Ammon's horn (tissue), 1 donor: Measurements from ENCODE around the gene NUAK2.

Experiments
- DNase-seq: peaks from one replicate; pipeline ENCODE4 v3.0.0-alpha.2; 2016; ENCODE audit warnings: low spot score

Gene NUAK2

DNA sequence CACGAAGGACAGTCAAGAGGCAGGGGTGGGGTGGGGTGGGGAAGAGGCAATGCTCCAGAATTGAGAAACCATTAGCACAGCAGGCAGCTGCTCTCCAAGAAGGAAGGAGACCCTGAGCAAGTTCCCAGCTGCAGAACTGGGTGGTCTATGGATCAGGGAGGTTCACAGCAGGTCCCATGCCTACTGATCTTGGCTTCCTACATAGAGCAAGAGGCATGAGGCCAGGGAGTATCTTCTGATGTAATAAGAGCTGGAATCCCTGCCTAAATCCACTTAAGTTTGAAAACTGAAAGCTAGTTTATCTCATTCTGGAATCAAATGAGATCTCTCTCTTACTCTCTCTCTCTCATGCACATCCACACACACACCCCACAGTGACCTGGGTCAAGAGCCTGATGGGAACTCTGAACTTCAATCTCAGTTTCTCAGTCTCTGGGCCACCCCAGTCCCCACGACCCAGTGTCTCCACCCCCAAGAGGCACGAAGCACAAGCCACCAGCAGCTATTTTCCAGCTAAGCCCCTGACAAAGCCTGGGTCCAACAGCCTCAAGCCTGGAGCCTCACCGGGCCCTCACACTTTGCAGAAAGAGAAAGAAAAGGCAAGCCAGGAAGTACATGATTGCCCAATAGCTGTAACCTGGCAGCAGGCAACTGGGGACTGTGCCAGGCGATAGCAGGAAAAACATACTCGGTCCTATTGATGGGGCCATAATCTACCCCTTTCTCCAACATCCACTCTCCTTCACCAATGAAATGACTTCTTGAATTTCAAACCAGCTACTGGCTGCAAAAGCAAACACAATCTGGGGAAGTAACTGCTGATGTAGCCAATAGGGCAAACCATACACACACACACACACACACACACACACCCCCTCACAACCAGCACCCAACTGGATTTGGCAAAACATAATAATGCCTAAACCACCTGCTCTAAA lies 2.2 kb downstream of the NUAK2 start:
- no peak for DNase-seq

GRCh38 chr1:205318231-205318991 lies 3.1 kb downstream of the NUAK2 start:
- DNase-seq: no peak

- peak; percentile 65 for DNase-seq
These were observed 4.1 kb downstream of the NUAK2 start for GRCh38 chr1:205317311-205317917.

DNA sequence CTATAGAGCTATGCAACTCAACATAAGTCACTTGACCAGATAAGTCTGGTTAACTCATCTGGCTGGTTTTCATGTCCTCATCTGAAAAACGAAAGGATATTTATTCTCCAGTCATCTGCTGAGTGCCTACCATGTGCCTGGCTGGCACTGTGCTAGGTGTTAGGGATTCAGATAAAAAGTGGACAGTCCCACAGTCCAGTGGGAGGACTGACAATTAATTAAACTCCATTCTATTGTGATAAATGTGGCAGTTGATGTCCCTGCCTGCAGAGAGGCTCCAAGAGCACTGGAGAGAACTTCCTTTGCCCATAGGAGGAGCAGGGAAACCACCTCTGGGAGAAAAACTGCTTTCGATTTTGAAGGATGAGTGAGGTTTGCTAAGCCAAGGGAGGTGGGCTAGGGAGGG lies 5.4 kb downstream of the NUAK2 start:
- no peak for DNase-seq

GRCh38 chr1:205315008-205315618 lies 6.4 kb downstream of the NUAK2 start:
- no peak for DNase-seq

DNA sequence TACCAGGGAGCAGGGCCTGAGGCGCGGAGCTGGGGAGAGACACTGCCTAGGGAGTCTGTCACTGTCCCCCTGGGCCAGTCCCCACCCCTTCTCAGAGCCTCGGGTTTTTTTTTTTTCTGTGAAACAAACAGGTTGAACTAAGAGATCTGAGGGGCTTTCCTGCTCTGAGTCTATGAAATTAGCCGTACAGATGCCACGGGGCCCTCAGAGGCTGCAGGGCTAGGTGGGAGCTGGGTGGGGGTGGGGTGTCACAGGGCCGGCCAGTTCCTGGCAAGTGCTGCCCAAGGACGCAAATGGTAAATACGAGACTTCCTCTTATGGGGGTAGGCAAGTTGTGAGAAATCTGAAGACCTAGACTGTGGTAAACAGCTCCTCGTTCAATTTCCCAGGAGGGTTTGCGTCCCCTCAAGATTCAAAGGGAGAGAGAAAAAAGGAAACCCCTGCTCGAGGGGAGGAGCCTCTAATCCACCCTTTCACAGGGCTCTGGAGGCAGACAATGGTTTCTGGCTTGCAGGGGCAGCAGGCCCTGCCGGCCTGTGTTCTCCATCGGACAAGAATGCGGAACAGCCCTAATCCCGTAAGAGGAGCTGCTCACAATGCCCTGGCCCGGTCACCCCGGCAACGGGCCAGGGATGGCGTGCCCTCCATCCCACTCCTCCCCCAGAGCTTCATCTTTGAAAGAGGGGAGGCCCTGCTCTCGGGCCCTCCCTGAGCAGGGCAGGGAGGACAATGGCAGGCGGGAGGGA lies 7.8 kb downstream of the NUAK2 start:
- peak; percentile 77 for DNase-seq

DNA sequence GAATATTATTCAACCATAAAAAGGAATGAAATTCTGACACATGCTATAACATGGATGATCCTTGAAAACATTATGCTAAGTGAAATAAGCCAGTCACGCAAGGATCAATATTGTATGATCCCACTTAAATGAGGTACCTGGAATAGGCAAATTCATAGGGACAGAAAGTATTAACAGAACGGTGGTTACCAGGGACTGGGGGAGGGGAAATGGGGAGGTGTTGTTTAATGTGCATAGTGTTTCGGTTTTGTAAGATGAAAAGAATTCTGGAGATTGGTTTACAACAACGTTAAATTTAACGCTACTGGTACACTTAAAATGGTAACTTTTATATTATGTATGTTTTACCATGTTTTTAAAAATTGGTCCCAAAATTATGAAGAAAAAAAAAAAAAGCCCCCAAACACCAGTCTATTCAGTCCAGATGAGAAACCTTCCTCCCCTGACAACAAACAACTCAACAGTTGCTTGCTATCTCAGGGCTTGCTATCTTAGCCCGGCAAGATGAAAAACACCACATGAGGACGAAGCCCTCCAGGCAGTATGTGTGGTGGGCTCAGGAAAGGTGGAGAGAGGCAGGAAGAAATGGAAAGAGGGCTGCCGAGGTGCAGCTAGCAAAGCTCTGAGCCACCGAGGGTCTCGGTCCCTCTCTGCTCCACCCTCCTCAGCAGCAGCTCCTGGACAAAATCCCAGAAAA lies 8.5 kb downstream of the NUAK2 start:
- no peak for DNase-seq

DNA sequence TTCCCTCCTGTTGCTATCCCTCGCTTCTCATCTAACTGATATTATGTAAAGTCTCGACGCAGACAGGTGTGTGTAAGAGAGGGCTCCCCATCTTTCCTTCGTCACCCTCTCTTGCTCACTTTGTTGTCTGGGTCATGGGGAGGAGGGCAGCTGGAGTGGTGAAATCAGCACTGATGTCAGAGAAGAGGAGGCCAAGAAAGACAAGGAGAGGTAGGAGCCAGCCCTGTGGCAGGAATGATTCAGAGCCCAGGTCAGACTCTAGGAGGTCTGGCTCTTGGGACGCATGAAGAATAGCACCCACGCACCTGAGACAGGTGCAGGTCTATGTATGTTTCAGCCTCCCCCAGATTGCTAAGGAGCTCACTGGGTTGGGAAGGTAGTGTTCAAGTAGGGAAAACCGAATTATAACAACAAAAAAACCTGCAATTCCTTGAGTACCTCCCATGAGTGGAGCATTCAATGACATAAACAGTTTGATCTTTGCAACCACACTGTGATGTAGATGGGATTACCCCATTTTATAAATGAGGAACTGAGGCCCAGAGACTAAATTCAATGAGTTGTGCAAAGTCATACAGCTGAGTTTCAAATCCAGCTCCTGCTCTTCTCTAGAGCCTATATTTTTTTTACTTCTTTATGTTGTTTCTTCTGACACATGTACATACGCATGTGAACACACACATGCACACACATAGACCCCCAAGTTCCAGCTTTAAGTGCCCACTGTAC lies 10.4 kb downstream of the NUAK2 start:
- no peak for DNase-seq

DNA sequence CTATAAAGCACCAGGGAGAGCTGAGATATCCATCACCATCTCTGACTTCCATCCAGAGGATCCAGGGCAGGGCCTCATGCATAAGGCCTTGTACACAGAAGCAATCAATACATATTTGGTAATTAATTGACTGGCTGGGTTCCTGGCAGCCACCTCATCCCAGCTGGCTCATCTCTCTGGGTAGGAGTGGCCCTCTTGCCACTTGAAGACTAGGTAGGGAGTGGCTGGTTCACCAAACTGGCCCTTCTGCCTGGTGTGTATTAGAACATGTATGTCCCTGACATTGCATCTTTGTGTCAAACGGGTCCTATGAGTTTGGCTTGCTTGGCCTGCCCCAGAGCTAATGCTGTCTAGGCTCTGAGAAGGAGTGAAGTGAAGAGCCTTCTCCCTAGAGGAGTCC lies 11.8 kb downstream of the NUAK2 start:
- DNase-seq: no peak

DNA sequence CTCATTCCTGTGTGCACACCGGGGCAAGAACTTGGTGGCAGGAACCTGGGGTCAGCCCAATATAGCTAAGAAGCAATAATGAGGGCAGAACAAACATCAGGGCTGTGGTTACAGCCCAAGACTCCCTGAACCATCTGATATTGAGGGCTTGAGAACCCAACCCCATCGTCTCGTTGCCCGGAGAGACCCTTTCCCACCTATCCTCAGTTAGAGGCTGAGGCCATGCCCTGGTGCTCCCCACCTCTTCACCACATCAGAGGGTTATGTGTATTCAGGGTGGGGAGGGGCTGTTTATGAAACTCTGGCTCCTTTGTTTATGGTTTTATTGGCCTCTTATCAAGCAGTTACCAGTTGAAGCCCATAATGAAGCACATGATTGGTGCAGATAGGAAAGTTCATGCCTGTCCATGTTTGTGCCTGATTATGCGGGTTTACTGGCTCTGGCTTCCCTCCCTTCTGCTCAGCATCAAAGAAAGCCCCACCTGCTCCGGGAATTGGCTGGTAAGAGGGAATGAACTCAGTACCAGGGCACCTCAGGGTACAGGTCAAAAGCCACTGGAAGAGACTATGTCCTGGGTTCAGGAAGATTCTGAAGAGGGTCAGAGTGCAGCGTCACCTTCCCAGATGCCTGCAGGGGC lies 14.5 kb downstream of the NUAK2 start:
- DNase-seq: no peak

DNA sequence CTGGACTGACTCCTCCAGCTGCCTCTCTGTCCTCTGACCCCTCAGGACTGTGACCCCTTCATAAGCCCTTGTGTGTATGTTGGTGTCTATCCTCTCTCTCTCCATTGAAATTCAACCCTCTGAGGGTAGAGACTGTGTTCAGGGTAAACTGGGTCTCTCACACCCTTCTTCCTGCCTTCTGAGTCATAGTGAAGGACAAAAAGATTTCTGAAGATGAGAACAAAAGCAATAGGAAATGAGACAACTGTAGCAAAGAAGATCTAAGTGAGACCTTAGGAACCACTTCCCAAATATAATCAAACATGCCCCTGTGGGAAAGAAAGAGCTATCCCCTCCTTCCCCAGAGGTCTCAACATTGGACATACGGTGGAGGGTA lies 16.9 kb downstream of the NUAK2 start:
- no peak for DNase-seq

DNA sequence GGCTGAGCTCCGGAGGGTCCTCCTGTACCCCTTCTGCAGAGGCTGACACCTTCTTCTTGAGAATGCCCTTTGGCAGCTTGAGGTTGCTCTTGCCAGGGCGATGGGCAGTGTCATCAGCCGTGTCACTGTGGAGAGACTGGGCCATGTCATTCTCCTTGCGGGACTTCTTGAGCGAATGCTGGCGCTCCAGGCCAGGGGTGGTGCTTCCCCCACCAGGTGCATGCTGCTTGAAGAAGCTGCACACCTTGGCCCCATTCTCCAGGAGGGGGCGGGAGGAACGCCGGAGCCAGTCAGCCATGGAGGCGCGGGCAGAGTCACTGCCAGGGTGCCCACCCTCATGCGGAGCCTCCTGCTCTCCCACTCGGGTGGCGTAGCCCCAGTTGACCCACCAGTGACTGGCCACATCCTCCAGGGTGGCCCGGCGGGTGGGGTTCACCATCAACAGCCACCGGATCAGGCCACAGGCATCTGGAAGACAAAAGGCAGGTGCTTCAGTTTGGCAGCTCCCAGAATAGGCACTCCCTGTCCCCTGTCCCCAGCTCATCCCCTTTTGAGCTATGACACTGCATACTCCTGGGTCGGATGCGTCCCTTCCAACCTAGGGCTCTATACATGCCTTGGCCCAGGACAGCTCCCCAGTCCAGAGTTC lies 17.4 kb downstream of the NUAK2 start:
- no peak for DNase-seq

DNA sequence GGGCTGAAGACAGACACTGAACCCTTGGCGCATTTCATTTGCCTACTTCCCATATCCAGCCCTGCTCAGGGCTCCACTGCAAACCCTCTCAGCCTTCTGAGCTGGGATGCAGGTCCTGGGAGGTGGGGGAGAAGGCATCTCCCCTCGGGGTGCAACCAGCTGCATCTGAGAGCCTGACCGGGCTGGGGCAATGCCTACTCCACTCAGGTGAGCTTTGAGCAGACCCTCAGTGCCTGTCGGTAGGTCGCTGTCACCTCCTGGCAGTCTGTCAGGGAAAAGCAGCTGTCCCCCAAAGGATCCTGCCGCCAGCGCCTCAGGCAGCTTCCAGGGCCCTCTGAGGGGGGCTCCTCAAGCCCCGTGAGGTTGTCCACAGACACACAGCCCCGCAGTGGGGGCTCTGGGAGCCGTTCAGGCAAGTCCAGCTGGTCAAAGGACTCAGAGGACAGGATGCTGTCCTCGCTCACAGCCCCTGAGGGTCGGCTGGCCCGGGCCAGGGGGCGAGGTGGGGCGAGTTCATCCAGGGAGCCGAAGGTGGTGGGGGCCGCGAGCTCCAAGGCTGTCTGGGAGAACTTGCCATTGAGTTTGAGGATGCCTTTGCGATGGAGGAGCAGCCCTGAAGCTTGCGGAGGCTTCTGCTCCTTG lies 18.2 kb downstream of the NUAK2 start:
- DNase-seq: no peak

GRCh38 chr1:205301842-205302588 lies 19.5 kb downstream of the NUAK2 start:
- no peak for DNase-seq

- DNase-seq: no peak
These were observed 20.2 kb downstream of the NUAK2 start for GRCh38 chr1:205301205-205301821.

GRCh38 chr1:205300149-205300548 lies 21.4 kb downstream of the NUAK2 start:
- no peak for DNase-seq

- DNase-seq: no peak
These were observed 23.2 kb downstream of the NUAK2 start for GRCh38 chr1:205298191-205298994.
